Measurements from ENCODE around the gene GLOD4.
A peak's percentile ranks its signal among the peaks of the same experiment; 100 is the strongest.

Gene GLOD4

DNA sequence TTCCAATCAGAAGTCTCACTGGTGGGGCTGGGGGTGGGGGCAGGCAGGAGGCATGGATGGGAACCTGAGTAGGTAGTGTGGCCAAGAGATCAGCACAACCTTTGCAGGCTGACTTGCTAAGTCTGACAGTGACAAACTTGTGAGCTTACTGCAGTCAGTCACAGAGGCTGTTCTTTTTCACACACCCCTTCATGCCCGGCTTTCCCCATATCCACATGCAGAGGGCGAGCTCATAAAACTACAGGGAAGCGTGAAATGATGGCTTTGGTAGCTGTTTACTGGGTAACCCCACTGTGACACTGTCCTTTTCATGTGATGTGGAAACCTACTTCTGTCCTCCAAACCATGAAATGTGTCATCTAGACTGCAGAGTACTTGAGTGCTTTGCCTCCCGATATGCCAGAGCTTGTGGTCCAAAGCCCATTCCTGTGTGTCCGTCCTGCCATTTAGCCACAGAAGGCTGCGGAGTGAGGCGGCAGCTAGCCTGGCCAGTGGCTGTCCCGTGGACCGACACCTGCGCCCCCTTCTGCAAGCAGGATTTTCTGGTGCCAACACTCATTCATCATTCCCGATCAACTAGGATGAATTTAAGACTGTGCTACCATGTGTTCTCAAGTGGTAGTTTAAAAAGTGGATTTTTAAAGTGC lies 39.8 kb downstream of the GLOD4 start:
- no peak for DNase-seq (ENCODE audit: low read depth in 2 of 2)

- no peak for DNase-seq (ENCODE audit: low read depth in 2 of 2)
These were observed 41.7 kb downstream of the GLOD4 start for GRCh38 chr17:740240-741017.

GRCh38 chr17:737561-738113 lies 44.4 kb downstream of the GLOD4 start:
- DNase-seq (ENCODE audit: low read depth in 2 of 2): no peak

GRCh38 chr17:733743-734142 lies 48.3 kb downstream of the GLOD4 start:
- no peak for DNase-seq (ENCODE audit: low read depth in 2 of 2)

- DNase-seq (ENCODE audit: low read depth in 2 of 2): no peak
These were observed 49.0 kb downstream of the GLOD4 start for GRCh38 chr17:732902-733720.

- DNase-seq (ENCODE audit: low read depth in 2 of 2): peak in 1 of 2 experiments; percentile 40
These were observed 49.8 kb downstream of the GLOD4 start, which contains the start of gene TLCD3A for GRCh38 chr17:732067-732901. TSS of gene TLCD3A (plus strand) at chr17:732596. CDS start at chr17:732648, 52 bp downstream.

DNA sequence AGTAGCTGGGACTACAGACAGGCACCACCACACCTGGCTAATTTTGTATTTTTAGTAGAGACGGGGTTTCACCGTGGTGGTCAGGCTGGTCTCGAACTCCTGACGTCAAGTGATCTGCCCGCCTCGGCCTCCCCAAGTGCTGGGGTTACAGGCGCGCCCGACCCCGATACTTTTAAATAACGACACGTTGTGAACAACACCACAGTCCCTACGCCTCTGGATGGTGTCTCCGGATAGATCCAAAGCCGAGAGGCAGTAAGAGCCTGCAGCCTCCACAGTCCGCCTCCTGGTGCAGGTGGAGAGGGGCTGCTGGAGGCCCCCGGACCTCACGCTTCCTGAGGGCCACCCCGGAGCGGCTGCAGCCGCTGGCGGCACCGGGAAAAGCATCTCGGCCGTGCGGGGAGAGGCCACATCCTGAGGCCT lies 50.4 kb downstream of the GLOD4 start:
- DNase-seq (ENCODE audit: low read depth in 2 of 2): no peak

GRCh38 chr17:728911-729310 lies 53.2 kb downstream of the GLOD4 start:
- no peak for DNase-seq (ENCODE audit: low read depth in 2 of 2)

DNA sequence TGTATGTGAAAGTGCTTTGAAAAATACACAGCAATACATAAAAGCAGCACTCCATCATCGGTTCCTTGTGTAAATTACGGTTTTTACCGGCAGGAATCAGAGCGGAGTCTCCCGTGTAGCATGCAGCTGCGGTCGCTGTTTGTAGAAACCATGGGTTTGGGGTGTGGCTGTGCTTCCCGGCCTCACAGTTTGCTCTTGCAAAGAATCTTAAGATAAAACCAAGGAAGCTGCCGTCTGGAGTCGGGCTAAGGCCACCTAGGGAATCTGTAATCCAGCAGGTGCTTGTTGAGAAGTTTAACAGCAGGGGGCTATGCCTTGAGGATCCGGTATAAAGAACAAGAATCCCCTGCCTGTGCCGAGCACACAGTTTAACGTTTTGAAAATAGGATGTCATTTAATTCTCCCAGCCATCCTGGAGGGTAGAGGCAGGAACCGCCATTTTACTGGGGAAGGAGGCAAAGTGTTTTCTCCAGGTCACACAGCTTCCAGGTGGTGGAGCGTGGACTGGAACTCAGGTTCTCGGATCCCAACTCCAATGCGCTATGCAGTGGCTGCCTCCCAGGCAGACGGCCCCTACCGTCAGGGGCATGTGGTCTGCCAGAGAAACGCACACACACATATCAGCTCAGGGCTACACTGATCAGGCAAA lies 55.7 kb downstream of the GLOD4 start:
- no peak for DNase-seq (ENCODE audit: low read depth in 2 of 2)

GRCh38 chr17:725746-726145 lies 56.3 kb downstream of the GLOD4 start:
- no peak for DNase-seq (ENCODE audit: low read depth in 2 of 2)

DNA sequence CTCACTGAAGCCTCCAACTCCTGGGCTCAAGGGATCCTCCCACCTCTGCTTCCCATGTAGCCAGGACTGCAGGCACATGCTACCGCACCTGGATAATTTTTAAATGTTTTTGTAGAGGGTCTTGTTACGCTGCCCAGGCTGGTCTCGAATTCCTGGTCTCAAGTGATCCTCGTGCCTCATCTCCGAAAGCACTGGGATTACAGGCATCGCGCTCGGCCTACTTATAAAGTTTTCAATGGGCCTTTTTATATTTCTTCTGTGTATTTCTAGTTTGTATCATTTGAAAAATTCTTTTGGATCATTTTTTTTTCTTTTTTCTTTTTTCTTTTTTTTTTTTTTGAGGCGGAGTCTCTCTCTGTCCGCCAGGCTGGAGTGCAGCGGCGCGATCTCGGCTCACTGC lies 57.0 kb downstream of the GLOD4 start:
- no peak for DNase-seq (ENCODE audit: low read depth in 2 of 2)

DNA sequence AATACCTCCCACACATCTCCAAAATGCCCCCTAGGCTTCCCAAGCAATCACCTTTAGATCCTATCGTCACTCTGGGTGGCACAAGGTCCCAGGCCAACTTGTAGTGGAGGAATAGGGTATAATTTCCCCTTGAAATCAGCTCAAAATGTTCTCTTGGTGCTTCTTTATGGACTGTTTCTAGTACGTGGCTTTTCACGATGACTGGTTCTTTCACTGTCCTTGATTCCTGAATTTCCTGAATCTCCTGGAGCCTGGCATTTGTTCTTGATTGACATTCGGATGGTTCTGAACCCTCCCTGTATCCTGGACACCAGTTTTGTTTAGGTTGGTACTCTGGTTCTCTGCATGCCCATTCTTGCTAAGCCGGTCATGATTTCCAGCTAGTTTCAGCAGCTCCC lies 60.5 kb downstream of the GLOD4 start:
- DNase-seq (ENCODE audit: low read depth in 2 of 2): no peak

- DNase-seq (ENCODE audit: low read depth in 2 of 2): no peak
These were observed 61.2 kb downstream of the GLOD4 start for GRCh38 chr17:720706-721539.

DNA sequence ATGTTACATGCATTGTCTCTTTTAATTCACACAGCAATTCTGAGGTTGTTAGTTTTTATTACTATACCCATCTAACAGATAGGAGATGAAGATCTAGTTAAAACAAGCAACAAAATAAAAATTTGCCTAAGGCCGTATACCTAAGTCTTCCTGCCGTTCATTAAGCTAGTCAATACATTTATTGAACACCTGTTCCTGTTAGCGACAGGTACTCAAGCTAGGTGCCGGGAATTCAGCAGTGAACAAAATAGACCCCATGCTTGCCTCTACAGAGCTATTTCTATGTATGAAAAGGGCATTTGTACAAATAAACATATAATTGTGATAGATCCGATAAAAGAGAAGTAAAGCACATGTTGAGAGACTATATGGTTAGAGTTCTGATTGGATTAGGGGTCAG lies 64.0 kb downstream of the GLOD4 start:
- no peak for DNase-seq (ENCODE audit: low read depth in 2 of 2)

All from fibroblast of skin of left biceps (primary cell).